ENCODE data around the gene VSIG8. TPM values are rescaled to one million over a fixed set of nuclear protein-coding genes. Genes with fewer than 3 reads are reported as not detected.

Gene VSIG8
- total and polyA plus RNA-seq, 2 of the 8 experiments (the other 6 are each of a cell fraction or from before 2014, with no cell fraction given): not detected

GRCh38 chr1:159908031-159908940, 45.8 kb upstream of the VSIG8 start:
- POLR2A ChIA-PET (ENCODE audit: partially characterized antibody): interaction anchor here (1.4 kb wide), 1 partner anchor 16 kb away, joined by 3 read pairs; no protein-coding TSS in a partner anchor
- Histone ChIP-seq H2BK5ac (ENCODE audit: low read depth, low read length) (no peak overlapping the region), H2AK5ac (ENCODE audit: low read depth, low read length) (no peak overlapping the region), H2BK120ac (replicated peaks; ENCODE audit: low read depth, low read length) (no peak overlapping the region), H3K23me2 (ENCODE audit: low read depth, low read length) (no peaks in the 10 kb centered on the region), H3K27ac (ENCODE audit: low read depth, low read length) (no peak overlapping the region), H3K4me3 (ENCODE audit: extremely low read depth in 1 of 4, insufficient read depth in 2 of 4, low read depth in 3 of 4, low read length in 4 of 4) (no peak overlapping the region), H3K4ac (replicated peaks; ENCODE audit: insufficient read length, low read depth, low read length) (no peak overlapping the region), H4K8ac (ENCODE audit: extremely low read depth, insufficient read depth, low read length) (no peak overlapping the region), H4K91ac (replicated peaks; ENCODE audit: insufficient read length, low read length) (no peak overlapping the region), H3K56ac (replicated peaks; ENCODE audit: insufficient read length, low read depth, low read length) (no peak overlapping the region), H3K79me2 (ENCODE audit: control insufficient read depth in 1 of 2, insufficient read depth in 2 of 2, low read length in 2 of 2) (no peaks in the 10 kb centered on the region), H3K79me1 (ENCODE audit: low read depth, low read length) (no peaks in the 10 kb centered on the region), H2AFZ (ENCODE audit: low read length) (no peak overlapping the region), H3K36me3 (ENCODE audit: control insufficient read depth in 2 of 4, insufficient read depth in 4 of 4, low read length in 3 of 4) (no peaks in the 10 kb centered on the region), H4K5ac (ENCODE audit: insufficient read length, low read depth, low read length) (no peak overlapping the region), H3K18ac (ENCODE audit: extremely low read depth, low read length) (no peak overlapping the region), H3K9ac (replicated peaks in 1 of 4; ENCODE audit: extremely low read depth in 1 of 4, low read depth in 3 of 4, low read length in 3 of 4) (no peak overlapping the region), H3K9me3 (ENCODE audit: insufficient read depth in 2 of 2, low read depth in 1 of 2, low read length in 1 of 2) (no peaks in the 10 kb centered on the region), H3K14ac (ENCODE audit: insufficient read length) (no peak overlapping the region), H3K4me2 (ENCODE audit: insufficient read depth in 1 of 2, low read depth in 2 of 2, low read length in 2 of 2) (no peak overlapping the region), H2BK15ac (ENCODE audit: low read length) (no peak overlapping the region), H3K23ac (ENCODE audit: insufficient read length) (no peak overlapping the region), H2BK20ac (ENCODE audit: low read length) (no peak overlapping the region), H4K20me1 (replicated peaks in 1 of 2; ENCODE audit: control insufficient read depth in 1 of 2, insufficient read depth in 2 of 2, low read length in 2 of 2) (no peaks in the 10 kb centered on the region), H3K27me3 (replicated peaks in 1 of 4; ENCODE audit: control insufficient read depth in 3 of 4, extremely low read depth in 1 of 4, insufficient read depth in 3 of 4, low read length in 3 of 4) (no peaks in the 10 kb centered on the region; a peak in 1 of 7 replicates), H3K4me1 (replicated peaks in 1 of 4; ENCODE audit: control insufficient read depth in 3 of 4, insufficient read depth in 4 of 4, low read length in 3 of 4) (peaks cover 3 to 17% (median 12%) of the 10 kb centered on the region in 4 experiments), H2BK12ac (ENCODE audit: low read depth, low read length) (no peak overlapping the region)
- CTCF ChIA-PET (ENCODE audit: partially characterized antibody): interaction anchor here (0.6 to 1.6 kb wide), 8 partner anchors 8 to 99 kb away, joined by 3 to 4 read pairs (median 4); partner anchors contain the start of gene TAGLN2
- FAIRE-seq (no peak), DNase-seq (ENCODE audit: low read depth in 1 of 2, low spot score in 2 of 2) (no peak)
- WGBS, 2 experiments (ENCODE audit: extremely low coverage in 1 of 2, insufficient coverage in 1 of 2, insufficient read length in 1 of 2, insufficient replicate concordance in 2 of 2, low coverage in 1 of 2, low lambda C conversion rate in 2 of 2, missing lambda C conversion rate in 1 of 2): 75% methylated on average over 9 of the region's 9 CpGs; no CpG with 5 or more reads in 1 of the 2 experiments
- TF ChIP-seq SAP30 (IDR thresholded peaks at IDR 0.05; ENCODE audit: insufficient read depth, insufficient replicate concordance, low read length): no peak
